DOHH2 (cell line): Measurements from ENCODE around the gene IFT74.

ENCODE experiments used
- H3F3A ChIP-seq: fragments of 200-600 bp; sonication (generic), shearing (Covaris generic); 2 replicates; pipeline ENCODE4 v1.6.0; 2016; ENCODE audit warnings: antibody characterized with exemption, mild to moderate bottlenecking; ENCODE audit not compliant: control insufficient read depth, insufficient read depth
- H3K27ac ChIP-seq: fragments of 200-600 bp; sonication (generic); 2 replicates; pipeline ENCODE4 v1.5.1; 2014; ENCODE audit warnings: low read depth, mild to moderate bottlenecking, low read length, moderate library complexity
- H3K27me3 ChIP-seq: fragments of 200-600 bp; sonication (generic); 2 replicates; pipeline ENCODE4 v1.6.1; 2014; ENCODE audit warnings: mild to moderate bottlenecking, low read length, mixed read lengths; ENCODE audit not compliant: control insufficient read depth
- H3K36me3 ChIP-seq: fragments of 200-600 bp; sonication (generic); 2 replicates; pipeline ENCODE4 v1.6.1; 2014; ENCODE audit warnings: mild to moderate bottlenecking, low read length, moderate library complexity, mixed read lengths; ENCODE audit not compliant: control insufficient read depth
- H3K4me1 ChIP-seq: fragments of 200-600 bp; sonication (generic); 2 replicates; pipeline ENCODE4 v1.6.1; 2014; ENCODE audit warnings: mild to moderate bottlenecking, low read length, mixed read lengths; ENCODE audit not compliant: control insufficient read depth
- H3K4me2 ChIP-seq: fragments of 200-600 bp; sonication (generic); 2 replicates; pipeline ENCODE4 v1.6.0; 2014; ENCODE audit warnings: mild to moderate bottlenecking, low read length, moderate library complexity
- H3K4me3 ChIP-seq: fragments of 200-600 bp; sonication (generic); 2 replicates; pipeline ENCODE4 v1.5.1; 2014; ENCODE audit warnings: mild to moderate bottlenecking, low read length, mixed read lengths
- H3K79me2 ChIP-seq: fragments of 200-600 bp; sonication (generic); 2 replicates; pipeline ENCODE4 v1.6.1; 2014; ENCODE audit warnings: mild to moderate bottlenecking, low read length, mixed read lengths; ENCODE audit not compliant: control insufficient read depth
- H3K9me2 ChIP-seq: fragments of 200-600 bp; sonication (generic); replicated peaks from 2 replicates; pipeline ENCODE4 v1.6.1; 2014; ENCODE audit warnings: mild to moderate bottlenecking, low read length, mixed read lengths; ENCODE audit not compliant: control insufficient read depth
- H3K9me3 ChIP-seq: fragments of 200-600 bp; sonication (generic); 2 replicates; pipeline ENCODE4 v1.6.1; 2014; ENCODE audit warnings: antibody characterized with exemption, low read length, mixed read lengths; ENCODE audit not compliant: control insufficient read depth, insufficient read depth
- H4K20me1 ChIP-seq: fragments of 200-600 bp; sonication (generic); 2 replicates; pipeline ENCODE4 v1.6.0; 2014; ENCODE audit warnings: low read depth, mild to moderate bottlenecking, antibody characterized with exemption, low read length, moderate library complexity; ENCODE audit not compliant: control insufficient read depth, insufficient read depth
- CTCF ChIP-seq: fragments of 200-600 bp; sonication (generic); IDR thresholded peaks from one replicate; pipeline ENCODE4 v1.5.1; 2014; ENCODE audit warnings: antibody characterized with exemption, mild to moderate bottlenecking, low read depth, low read length; ENCODE audit not compliant: poor library complexity, severe bottlenecking
- EZH2phosphoT487 ChIP-seq: fragments of 200-600 bp; sonication (generic); IDR thresholded peaks from 2 replicates; pipeline ENCODE4 v1.6.1; 2017; ENCODE audit warnings: borderline replicate concordance, mild to moderate bottlenecking, antibody characterized with exemption, low read length, moderate library complexity, mixed read lengths

IFT74 gene

GRCh38 chr9:27086818-27087680 lies 130.8 kb downstream of the IFT74 start:
- H3K4me3 ChIP-seq = no peak overlapping the region
- H3K9me2 ChIP-seq = no peaks in the 10 kb centered on the region
- H3K4me1 ChIP-seq = no peaks in the 10 kb centered on the region
- H3K9me3 ChIP-seq = no peaks in the 10 kb centered on the region
- no peaks in the 10 kb centered on the region for H4K20me1 ChIP-seq
- H3K36me3 ChIP-seq = no peaks in the 10 kb centered on the region
- TF ChIP-seq EZH2phosphoT487 (no peak), CTCF (no peak)
- H3K27ac ChIP-seq = no peak overlapping the region
- H3K27me3 ChIP-seq = peaks cover 3% of the 10 kb centered on the region; the same call in 1 of the 2 replicates
- no peaks in the 10 kb centered on the region for H3K79me2 ChIP-seq
- no peaks in the 10 kb centered on the region for H3F3A ChIP-seq
- no peak overlapping the region for H3K4me2 ChIP-seq

- peaks cover 3% of the 10 kb centered on the region; the same call in 1 of the 2 replicates for H3K27me3 ChIP-seq
- no peak overlapping the region for H3K4me2 ChIP-seq
- H3K4me3 ChIP-seq = no peak overlapping the region
- no peaks in the 10 kb centered on the region for H3K36me3 ChIP-seq
- no peaks in the 10 kb centered on the region for H3K79me2 ChIP-seq
- TF ChIP-seq EZH2phosphoT487 = no peak
- no peak for TF ChIP-seq CTCF
- H3K4me1 ChIP-seq = no peaks in the 10 kb centered on the region
- H4K20me1 ChIP-seq = no peaks in the 10 kb centered on the region
- no peak overlapping the region for H3K27ac ChIP-seq
- no peaks in the 10 kb centered on the region for H3K9me2 ChIP-seq
- H3F3A ChIP-seq = no peaks in the 10 kb centered on the region
- H3K9me3 ChIP-seq = no peaks in the 10 kb centered on the region
Observed at GRCh38 chr9:27088981-27089380, 132.8 kb downstream of the IFT74 start.

GRCh38 chr9:27089706-27090105 lies 133.5 kb downstream of the IFT74 start:
- Histone ChIP-seq H3K79me2 (no peaks in the 10 kb centered on the region), H3K4me1 (no peaks in the 10 kb centered on the region), H3K4me3 (no peak overlapping the region), H3K9me3 (no peaks in the 10 kb centered on the region), H3K27ac (no peak overlapping the region), H3K9me2 (no peaks in the 10 kb centered on the region), H3F3A (no peaks in the 10 kb centered on the region), H3K36me3 (no peaks in the 10 kb centered on the region), H4K20me1 (no peaks in the 10 kb centered on the region), H3K4me2 (no peak overlapping the region), H3K27me3 (peaks cover 3% of the 10 kb centered on the region; the same call in 1 of the 2 replicates)
- no peak for TF ChIP-seq EZH2phosphoT487
- TF ChIP-seq CTCF = no peak
